ENCODE results near the gene GFPT1. TPM values are rescaled to one million over a fixed set of nuclear protein-coding genes. Genes with fewer than 3 reads are reported as not detected.
"Not testable (repeated sequence)": the region's sequence is repeated elsewhere in the genome, so short reads cannot be mapped to it uniquely, and the experiment has no call there.

GFPT1 gene
- 10 to 100 TPM; 40.0 to 65.1 TPM for total RNA-seq
- long read RNA-seq, full-length matches to known transcripts: 80 of 93 reads
- long read RNA-seq, partial matches to known transcripts: 4 of 93 reads
- long read RNA-seq, other reads (novel, unspliced or antisense): 9 of 93 reads

GRCh38 chr2:69386789-69387734, at the start of gene GFPT1:
GFPT1 (minus strand) TSS chr2:69387227; CDS start chr2:69387071, 156 bp downstream.
- DNase-seq (peak; percentile 96), ATAC-seq (peak; percentile 99)
- intact Hi-C loops (cut with DNase I): loop anchor here in 1 of 2 donors (2.0 kb wide), 1 partner anchor 50 kb away; the partner anchor contains the start of gene NFU1

GRCh38 chr2:69436596-69436937, 49.5 kb upstream of the GFPT1 start:
- intact Hi-C loops (cut with DNase I): loop anchor here in 1 of 2 donors (2.0 kb wide), 1 partner anchor 50 kb away; the partner anchor contains the start of gene GFPT1
- DNase-seq (no peak), ATAC-seq (no peak)

GRCh38 chr2:69434753-69435152, 47.7 kb upstream of the GFPT1 start:
- no peak for ATAC-seq
- intact Hi-C loops (cut with DNase I): no loop called here
- DNase-seq: no peak

GRCh38 chr2:69429491-69430183, 42.6 kb upstream of the GFPT1 start:
- ATAC-seq (no peak), DNase-seq (no peak)
- intact Hi-C loops (cut with DNase I): no loop called here

GRCh38 chr2:69428981-69429380, 42.0 kb upstream of the GFPT1 start:
- ATAC-seq (no peak), DNase-seq (no peak)
- intact Hi-C loops (cut with DNase I): no loop called here

- DNase-seq (no peak), ATAC-seq (no peak)
- intact Hi-C loops (cut with DNase I): no loop called here
Observed at GRCh38 chr2:69424419-69424818, 37.4 kb upstream of the GFPT1 start.

- no peak for ATAC-seq
- intact Hi-C loops (cut with DNase I): no loop called here
Observed at GRCh38 chr2:69422198-69422597, 35.2 kb upstream of the GFPT1 start.

GRCh38 chr2:69419111-69419510, 32.1 kb upstream of the GFPT1 start:
- intact Hi-C loops (cut with DNase I); DNase-seq; ATAC-seq: not testable (repeated sequence)

More at GRCh38 chr2:69422198-69422597, 35.2 kb upstream of the GFPT1 start:
- DNase-seq: no peak

GRCh38 chr2:69416147-69416546, 29.1 kb upstream of the GFPT1 start:
- DNase-seq: no peak

GRCh38 chr2:69411120-69411519, 24.1 kb upstream of the GFPT1 start:
- no peak for ATAC-seq
- intact Hi-C loops (cut with DNase I): no loop called here
- DNase-seq: no peak

More at GRCh38 chr2:69416147-69416546, 29.1 kb upstream of the GFPT1 start:
- intact Hi-C loops (cut with DNase I): no loop called here
- ATAC-seq: no peak

- ATAC-seq: no peak
- DNase-seq: no peak
- intact Hi-C loops (cut with DNase I): no loop called here
Observed at GRCh38 chr2:69405306-69405705, 18.3 kb upstream of the GFPT1 start.

- intact Hi-C loops (cut with DNase I): no loop called here
- ATAC-seq: no peak
Observed at GRCh38 chr2:69400121-69400520, 13.1 kb upstream of the GFPT1 start.

GRCh38 chr2:69397234-69397633, 10.2 kb upstream of the GFPT1 start:
- ATAC-seq (peak in 1 of 2 donors; percentile 33), DNase-seq (no peak)
- intact Hi-C loops (cut with DNase I): no loop called here

More at GRCh38 chr2:69400121-69400520, 13.1 kb upstream of the GFPT1 start:
- DNase-seq: no peak

- DNase-seq (no peak), ATAC-seq (peak in 1 of 2 donors; percentile 47)
- intact Hi-C loops (cut with DNase I): no loop called here
Observed at GRCh38 chr2:69395866-69396265, 8.8 kb upstream of the GFPT1 start.

GRCh38 chr2:69393963-69394362, 6.9 kb upstream of the GFPT1 start:
- ATAC-seq: peak in 1 of 2 donors; percentile 9
- DNase-seq: no peak

GRCh38 chr2:69390471-69390870, 3.4 kb upstream of the GFPT1 start:
- no peak for ATAC-seq
- DNase-seq: no peak
- intact Hi-C loops (cut with DNase I): no loop called here

More at GRCh38 chr2:69393963-69394362, 6.9 kb upstream of the GFPT1 start:
- intact Hi-C loops (cut with DNase I): no loop called here

GRCh38 chr2:69390001-69390400, 3.0 kb upstream of the GFPT1 start:
- ATAC-seq (no peak), DNase-seq (no peak)
- intact Hi-C loops (cut with DNase I): no loop called here

- DNase-seq: no peak
- intact Hi-C loops (cut with DNase I): no loop called here
- no peak for ATAC-seq
Observed at GRCh38 chr2:69389271-69389670, 2.2 kb upstream of the GFPT1 start.

- intact Hi-C loops (cut with DNase I): loop anchor here in 1 of 2 donors (2.0 kb wide), 1 partner anchor 49 kb away; the partner anchor contains the start of gene NFU1
- no peak for DNase-seq
- peak in 1 of 2 donors; percentile 1 for ATAC-seq
Observed at GRCh38 chr2:69387770-69388481, 899 bp upstream of the GFPT1 start.
